Activated gamma-delta T cell treated with Interleukin-2 at 50 U/mL for 16 hours (primary cell): ENCODE measurements around the gene GPM6B.

ENCODE experiments used
- DNase-seq: peaks from one replicate; pipeline ENCODE4 v3.0.0-alpha.2; 2020

The GPM6B gene

DNA sequence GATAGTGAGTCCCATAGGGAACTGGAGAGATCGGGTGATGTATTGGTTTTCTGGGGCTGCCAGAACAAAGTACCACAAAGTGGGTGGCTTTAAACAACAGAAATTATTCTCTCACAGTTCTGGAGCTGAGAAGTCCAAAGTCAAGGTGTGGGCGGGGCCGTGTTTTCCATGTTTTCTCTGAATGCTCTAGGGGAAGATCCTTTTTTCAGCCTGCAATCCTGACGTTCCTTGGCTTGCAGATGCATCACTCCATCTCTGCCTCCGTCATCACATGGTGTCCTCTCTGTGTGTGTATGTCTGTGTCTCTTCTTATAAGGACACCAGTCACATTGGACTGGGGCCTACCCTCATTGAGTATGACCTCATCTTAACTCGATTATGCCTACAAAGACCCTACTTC lies 7.9 kb upstream of the GPM6B start:
- no peak for DNase-seq

- no peak for DNase-seq
These were observed 4.8 kb upstream of the GPM6B start for GRCh38 chrX:13821738-13822137.

GRCh38 chrX:13816176-13816575 lies 717 bp downstream of the GPM6B start:
- DNase-seq, result no peak

GRCh38 chrX:13815664-13816063 lies 1.2 kb downstream of the GPM6B start:
- no peak for DNase-seq

GRCh38 chrX:13808865-13809264 lies 8.0 kb downstream of the GPM6B start:
- no peak for DNase-seq

GRCh38 chrX:13808293-13808692 lies 8.6 kb downstream of the GPM6B start:
- no peak for DNase-seq

DNA sequence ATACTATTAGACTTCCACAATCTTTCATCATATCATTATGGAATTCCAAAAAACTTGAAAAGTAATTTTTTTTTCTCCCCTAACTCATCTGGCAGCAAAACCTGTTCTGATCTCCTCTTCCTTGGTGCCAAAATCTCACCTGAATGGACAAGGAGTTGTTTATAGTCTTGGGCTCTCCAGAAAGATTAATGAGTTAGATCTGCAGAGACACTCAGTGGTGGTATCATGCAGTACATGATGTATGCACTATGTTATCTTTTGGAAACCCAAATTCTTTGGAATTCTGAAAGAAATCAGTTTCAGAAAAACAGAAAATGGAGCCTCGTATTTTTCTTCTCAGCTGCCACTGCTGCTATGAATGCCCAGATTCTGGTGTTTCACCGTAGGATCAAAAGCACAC lies 11.7 kb downstream of the GPM6B start:
- no peak for DNase-seq

DNA sequence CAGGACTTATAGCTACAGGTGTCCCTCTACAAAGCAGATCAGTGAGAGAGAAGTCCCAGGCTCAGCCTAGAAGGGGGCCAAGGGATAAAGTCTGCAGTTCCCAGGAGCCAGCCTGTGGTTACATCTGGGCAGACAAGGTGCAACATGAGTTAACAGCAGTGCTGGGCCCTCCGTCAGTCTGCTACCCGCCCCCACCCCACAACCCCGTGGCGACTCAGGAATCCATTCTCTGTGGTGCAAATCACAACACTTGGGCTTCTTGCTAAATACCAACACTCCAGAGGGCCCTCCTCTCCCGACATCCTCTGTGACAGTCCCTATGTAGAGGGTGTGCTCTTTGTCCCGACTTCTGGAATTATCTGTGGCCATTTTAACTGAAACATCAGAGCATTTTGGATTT lies 13.8 kb downstream of the GPM6B start:
- no peak for DNase-seq

DNA sequence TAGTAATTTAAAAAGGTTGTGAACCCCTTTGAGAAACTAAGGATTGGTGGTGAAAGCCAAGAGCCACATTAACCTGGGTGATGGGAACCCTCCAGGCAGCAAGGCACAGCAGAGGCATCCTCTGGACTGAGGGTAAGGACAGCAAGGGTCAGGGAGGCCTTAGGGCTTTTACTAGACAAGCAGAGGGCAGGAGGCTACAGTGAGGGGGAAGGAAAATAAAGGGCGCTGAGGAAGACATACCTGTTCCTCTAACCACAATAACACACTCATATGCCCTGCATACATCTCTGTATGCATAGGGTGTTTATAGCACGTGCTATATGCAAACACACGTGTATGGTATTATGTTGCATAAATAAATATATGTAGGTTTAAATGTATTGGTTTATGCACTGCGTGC lies 18.7 kb downstream of the GPM6B start:
- DNase-seq, result no peak

GRCh38 chrX:13797512-13797911 lies 19.4 kb downstream of the GPM6B start:
- no peak for DNase-seq

GRCh38 chrX:13794417-13794816 lies 22.5 kb downstream of the GPM6B start:
- DNase-seq, result no peak

GRCh38 chrX:13793897-13794296 lies 23.0 kb downstream of the GPM6B start:
- DNase-seq, result no peak

- no peak for DNase-seq
These were observed 25.3 kb downstream of the GPM6B start for GRCh38 chrX:13791559-13791958.

GRCh38 chrX:13791145-13791544 lies 25.7 kb downstream of the GPM6B start:
- no peak for DNase-seq

DNA sequence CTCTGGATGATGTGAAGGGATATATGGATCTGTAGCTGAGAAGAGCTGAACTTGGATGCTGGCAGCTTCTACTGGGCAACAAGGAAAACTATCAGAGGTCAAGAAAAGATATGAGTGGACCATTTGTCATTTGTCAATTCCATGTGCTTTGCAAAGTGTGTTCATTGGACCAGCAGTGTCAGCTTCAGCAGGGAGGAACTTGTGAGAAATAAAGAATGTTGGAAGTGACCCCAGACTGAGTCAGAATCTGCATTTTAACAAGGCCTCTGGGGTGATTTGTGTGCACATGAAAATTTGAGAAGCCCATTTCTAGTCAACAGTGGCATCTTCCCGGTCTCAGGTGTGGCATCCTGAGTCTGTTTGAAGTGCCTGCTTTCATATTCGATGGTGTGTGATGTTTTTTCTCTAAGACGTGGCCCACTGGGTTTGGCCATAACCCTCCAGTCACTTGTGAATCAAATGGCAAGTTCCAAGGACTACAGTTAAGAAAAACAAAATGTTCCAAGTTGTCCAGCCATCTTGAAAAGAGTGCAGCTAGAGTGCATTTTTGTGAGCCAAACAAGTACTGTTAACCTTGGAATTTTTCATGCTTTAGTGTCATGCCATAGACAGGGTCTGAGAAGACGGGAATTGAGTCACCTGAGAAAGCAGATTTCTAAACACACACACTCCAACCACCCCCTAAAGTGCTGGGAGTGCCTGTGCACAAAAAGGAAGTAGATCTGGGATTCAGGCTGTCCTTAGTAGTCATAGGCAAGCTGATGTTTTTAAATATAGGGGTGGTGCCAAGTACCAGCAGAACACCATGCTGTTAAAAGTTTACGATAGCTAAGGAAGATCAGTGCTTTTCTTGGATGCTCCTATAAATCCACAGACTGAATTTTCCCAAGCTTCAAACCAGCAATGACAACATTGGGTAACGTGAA lies 26.4 kb downstream of the GPM6B start:
- no peak for DNase-seq

GRCh38 chrX:13786048-13786447 lies 30.8 kb downstream of the GPM6B start:
- DNase-seq, result no peak

GRCh38 chrX:13780868-13781427 lies 35.9 kb downstream of the GPM6B start:
- no peak for DNase-seq

DNA sequence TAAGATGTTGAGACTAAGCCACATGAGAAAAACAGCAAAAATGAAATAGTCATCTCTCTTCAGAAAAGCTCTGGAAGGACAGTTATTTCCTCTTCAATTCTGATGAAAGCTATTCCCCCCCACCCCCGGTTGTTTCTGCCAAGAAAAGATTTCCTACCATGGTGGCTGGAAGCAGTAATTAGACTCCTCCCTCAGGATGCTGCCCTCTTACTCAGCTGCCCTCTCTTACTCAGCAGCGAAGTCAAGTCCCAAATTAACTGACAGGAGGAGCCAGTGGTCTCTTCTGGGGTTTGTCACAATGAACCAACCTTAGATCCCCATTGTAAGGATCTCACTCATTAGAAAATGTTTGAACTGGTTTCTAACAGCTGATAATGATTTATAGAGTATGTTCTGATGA lies 38.0 kb downstream of the GPM6B start:
- DNase-seq, result no peak

DNA sequence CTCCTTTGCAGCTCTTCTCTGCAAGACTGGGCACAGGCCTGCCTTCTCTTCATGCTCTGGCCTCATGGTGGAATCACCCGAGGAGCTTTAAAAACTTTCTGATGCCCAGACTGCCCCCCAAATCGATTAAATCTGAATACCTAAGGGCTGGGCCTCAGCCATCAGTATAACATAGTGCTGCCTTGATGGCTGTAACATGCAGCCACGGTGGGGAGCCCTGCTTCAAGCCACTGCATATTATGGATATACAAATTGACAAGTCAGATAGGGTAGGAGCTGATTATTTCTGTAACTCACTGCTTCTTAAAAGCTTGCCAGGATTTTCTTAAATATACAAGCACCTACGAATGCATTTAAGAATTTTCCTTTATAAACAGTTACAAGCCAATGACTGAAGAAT lies 40.5 kb downstream of the GPM6B start:
- no peak for DNase-seq

DNA sequence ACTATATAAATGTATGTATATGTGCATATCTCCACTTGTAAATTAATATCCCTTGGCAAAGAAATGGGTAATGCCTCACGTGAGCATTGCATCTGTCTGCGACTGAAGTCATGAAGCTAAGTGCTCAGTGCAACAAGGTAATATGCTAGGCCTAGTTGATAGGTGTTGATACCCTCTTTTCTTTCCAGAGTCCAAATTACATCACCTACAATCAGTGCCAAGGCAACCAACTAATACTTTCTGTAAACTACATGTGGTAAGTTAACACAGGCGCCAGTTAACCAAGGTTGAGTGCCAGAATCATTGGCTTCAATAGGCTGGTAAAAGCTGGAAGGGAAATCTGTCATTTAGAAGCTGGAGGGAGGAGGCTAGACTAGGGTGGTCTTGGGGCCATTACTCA lies 41.1 kb downstream of the GPM6B start:
- DNase-seq, result no peak

- no peak for DNase-seq
These were observed 42.2 kb downstream of the GPM6B start for GRCh38 chrX:13774696-13775095.

GRCh38 chrX:13770013-13770535 lies 46.8 kb downstream of the GPM6B start:
- DNase-seq, result no peak

DNA sequence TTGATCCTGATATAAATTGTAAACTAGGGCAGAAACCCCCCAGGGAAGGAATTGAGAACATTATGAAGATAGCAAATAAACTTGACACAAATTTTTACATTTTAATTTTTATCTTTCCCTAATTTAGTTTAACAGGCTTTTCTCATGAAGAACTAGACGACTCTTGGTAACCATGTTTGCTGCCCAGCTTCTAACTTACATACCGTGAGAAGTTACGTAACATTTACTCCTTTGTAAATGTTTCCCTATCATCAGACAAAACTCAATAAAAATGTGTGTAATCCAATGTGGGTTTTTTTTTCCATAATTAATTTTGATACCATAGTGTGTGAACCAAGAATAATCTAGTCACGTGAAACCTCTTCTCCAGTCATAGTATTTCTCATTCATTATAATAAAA lies 48.0 kb downstream of the GPM6B start:
- DNase-seq, result no peak

GRCh38 chrX:13764765-13765164 lies 52.1 kb downstream of the GPM6B start:
- no peak for DNase-seq

DNA sequence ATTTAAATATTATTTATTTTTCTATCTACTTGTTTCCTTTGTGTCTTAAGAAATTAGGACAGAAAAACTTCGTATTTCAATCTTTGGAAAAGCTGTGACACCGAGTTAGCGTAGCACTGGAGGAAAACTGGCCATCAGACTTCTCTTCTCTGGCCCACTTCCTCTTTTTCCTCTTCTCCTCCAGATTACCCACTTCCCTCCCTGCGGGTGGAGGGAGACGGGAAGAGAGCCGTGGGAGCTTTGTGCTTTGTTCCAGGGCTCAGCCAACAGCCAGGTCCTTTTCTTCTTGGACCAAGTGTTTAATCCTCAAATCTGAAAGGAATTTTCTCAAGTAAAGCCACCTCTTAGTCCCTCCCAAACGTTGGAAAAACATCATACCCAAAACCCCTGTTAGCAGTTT lies 52.6 kb downstream of the GPM6B start:
- no peak for DNase-seq
